Lower leg skin (tissue), 4 donors: ENCODE results near the gene TAF11L10. TPM values are rescaled to one million over a fixed set of nuclear protein-coding genes. Genes with fewer than 3 reads are reported as not detected.
"Not testable (repeated sequence)": the region's sequence is repeated elsewhere in the genome, so short reads cannot be mapped to it uniquely, and the experiment has no call there.

ENCODE experiments used
- DNase-seq, 2 donors: peaks; one replicate each; pipeline ENCODE4 v3.0.0-alpha.2; 2019; ENCODE audit warnings: low spot score in 2 of 2
- H3K4me3 ChIP-seq: fragments of 200-600 bp; sonication (generic); 2 replicates; pipeline ENCODE4 v1.5.1; 2017; ENCODE audit warnings: mild to moderate bottlenecking, low read depth; ENCODE audit not compliant: poor library complexity, severe bottlenecking
- POLR2A ChIP-seq, 2 donors: fragments of 450-650 bp; IDR thresholded peaks; one replicate each; pipeline ENCODE4 v1.6.1; 2016 to 2017; ENCODE audit warnings: antibody characterized with exemption in 2 of 2, mild to moderate bottlenecking in 1 of 2, moderate library complexity in 1 of 2
- WGBS, 2 donors: methylation state at CpG; one replicate each; pipeline ENCODE4 v1.1.5; 2018; 5-methylcytosine and 5-hydroxymethylcytosine counted together
- intact Hi-C: fragments of 100-400 bp; cut with DNase I; formaldehyde crosslinking; loops from one replicate; pipeline ENCODE4 v1.15.0; 2023; ENCODE audit warnings: low total_unique reads
- total RNA-seq, 4 donors: library from RNA; depleted of rRNA; stranded (reverse); fragments of >200 nt; gene quantifications; one replicate each; pipeline ENCODE4 v1.1.0, GENCODE V29; 2016
- TF ChIP-seq, protein P1 (sequence below), 3 donors: fragments of 450-650 bp; IDR thresholded peaks; one replicate each; pipeline ENCODE4 v1.5.1; 2016; ENCODE audit warnings: antibody characterized with exemption in 3 of 3, mild to moderate bottlenecking in 3 of 3, moderate library complexity in 2 of 3

The TAF11L10 gene
- total RNA-seq, 4 donors from 2014 or later: not detected

DNA sequence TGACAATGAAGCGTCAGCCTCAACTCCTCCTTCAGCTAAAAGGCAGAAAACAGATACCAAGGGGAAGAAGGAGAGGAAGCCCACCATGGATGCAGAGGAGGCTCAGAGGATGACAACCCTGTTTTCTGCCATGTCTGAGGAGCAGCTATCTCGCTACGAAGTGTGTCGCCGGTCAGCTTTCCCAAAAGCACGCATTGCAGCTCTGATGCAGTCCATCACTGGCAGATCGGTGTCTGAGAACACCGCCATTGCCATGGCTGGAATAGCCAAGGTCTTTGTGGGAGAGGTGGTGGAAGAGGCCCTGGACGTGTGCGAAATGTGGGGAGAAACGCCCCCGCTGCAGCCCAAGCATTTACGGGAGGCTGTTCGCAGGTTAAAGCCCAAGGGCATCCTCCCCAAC is 7.3 kb upstream of the TAF11L10 start:
- no peak for DNase-seq
- intact Hi-C loops: no loop called here
- 94 to 96% methylated on average over 14 of the region's 14 CpGs for WGBS, 2 donors
- H3K4me3 ChIP-seq: no peak overlapping the region
- TF ChIP-seq, protein P1, sequence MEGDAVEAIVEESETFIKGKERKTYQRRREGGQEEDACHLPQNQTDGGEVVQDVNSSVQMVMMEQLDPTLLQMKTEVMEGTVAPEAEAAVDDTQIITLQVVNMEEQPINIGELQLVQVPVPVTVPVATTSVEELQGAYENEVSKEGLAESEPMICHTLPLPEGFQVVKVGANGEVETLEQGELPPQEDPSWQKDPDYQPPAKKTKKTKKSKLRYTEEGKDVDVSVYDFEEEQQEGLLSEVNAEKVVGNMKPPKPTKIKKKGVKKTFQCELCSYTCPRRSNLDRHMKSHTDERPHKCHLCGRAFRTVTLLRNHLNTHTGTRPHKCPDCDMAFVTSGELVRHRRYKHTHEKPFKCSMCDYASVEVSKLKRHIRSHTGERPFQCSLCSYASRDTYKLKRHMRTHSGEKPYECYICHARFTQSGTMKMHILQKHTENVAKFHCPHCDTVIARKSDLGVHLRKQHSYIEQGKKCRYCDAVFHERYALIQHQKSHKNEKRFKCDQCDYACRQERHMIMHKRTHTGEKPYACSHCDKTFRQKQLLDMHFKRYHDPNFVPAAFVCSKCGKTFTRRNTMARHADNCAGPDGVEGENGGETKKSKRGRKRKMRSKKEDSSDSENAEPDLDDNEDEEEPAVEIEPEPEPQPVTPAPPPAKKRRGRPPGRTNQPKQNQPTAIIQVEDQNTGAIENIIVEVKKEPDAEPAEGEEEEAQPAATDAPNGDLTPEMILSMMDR (IDR thresholded peaks at IDR 0.05): no peak
- TF ChIP-seq POLR2A (IDR thresholded peaks at IDR 0.05): no peak

DNA sequence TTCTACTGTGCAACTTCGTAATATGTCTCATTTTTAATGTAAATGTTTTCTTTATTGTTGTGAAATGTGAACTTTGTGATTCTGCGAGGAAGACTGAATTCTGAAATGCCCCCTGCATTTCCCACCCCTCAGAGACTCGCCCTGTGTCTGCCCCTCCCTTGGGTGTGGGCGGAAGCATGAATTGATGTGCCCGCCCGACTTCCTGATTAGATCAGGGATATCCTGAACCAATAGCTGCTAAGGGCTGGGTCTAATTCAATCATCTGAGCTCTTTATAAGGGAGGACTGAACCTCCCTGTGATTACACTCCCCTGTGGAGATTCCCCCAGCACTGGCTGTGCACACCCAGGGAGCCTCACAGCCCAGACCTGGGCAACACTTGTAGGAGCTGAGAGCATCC is 6.3 kb upstream of the TAF11L10 start, which contains the start of gene TAF11L11:
Gene TAF11L11 (plus strand): TSS at position 304 of the 400 bp plus-strand sequence.
- H3K4me3 ChIP-seq, DNase-seq, intact Hi-C loops: not testable (repeated sequence)
- 49 to 72% methylated on average over 6 of the region's 6 CpGs for WGBS, 2 donors

DNA sequence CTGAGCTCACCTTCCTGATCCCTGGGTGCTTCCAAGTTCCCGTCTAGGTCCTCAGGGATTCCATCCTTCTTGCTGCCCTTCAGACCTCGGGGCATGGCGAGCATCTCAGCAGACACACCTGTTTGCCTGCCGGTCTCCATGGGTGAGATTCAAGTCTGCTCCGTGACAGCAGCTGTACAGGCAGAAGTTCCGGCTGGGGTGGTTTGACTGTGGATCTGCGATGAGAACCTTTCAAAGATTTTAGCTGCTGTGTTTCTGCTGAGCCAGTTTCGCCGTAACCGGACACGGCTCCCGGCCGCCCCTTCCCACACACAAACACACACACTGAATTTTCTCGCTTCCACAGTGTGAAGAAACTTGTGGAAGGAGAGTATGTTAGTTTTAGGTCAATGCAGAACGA is 3.4 kb downstream of the TAF11L10 start, which contains the start of gene TAF11L9:
Gene TAF11L9 (minus strand): TSS at position 140 of the 400 bp plus-strand sequence.
- not testable (repeated sequence) for DNase-seq

DNA sequence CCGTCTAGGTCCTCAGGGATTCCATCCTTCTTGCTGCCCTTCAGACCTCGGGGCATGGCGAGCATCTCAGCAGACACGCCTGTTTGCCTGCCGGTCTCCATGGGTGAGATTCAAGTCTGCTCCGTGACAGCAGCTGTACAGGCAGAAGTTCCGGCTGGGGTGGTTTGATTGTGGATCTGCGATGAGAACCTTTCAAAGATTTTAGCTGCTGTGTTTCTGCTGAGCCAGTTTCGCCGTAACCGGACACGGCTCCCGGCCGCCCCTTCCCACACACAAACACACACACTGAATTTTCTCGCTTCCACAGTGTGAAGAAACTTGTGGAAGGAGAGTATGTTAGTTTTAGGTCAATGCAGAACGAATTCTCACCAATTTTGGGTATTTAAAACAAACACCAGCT is 6.8 kb downstream of the TAF11L10 start, which contains the start of gene TAF11L8:
Gene TAF11L8 (minus strand): TSS at position 101 of the 400 bp plus-strand sequence.
- intact Hi-C loops, H3K4me3 ChIP-seq, DNase-seq: not testable (repeated sequence)
- WGBS, 2 donors: no CpG with 5 or more reads among the region's 16 CpGs

More for the DNA sequence above, 3.4 kb downstream of the TAF11L10 start, which contains the start of gene TAF11L9:
- intact Hi-C loops, H3K4me3 ChIP-seq: not testable (repeated sequence)
- 89 to 94% methylated on average over 13 of the region's 15 CpGs for WGBS, 2 donors

DNA sequence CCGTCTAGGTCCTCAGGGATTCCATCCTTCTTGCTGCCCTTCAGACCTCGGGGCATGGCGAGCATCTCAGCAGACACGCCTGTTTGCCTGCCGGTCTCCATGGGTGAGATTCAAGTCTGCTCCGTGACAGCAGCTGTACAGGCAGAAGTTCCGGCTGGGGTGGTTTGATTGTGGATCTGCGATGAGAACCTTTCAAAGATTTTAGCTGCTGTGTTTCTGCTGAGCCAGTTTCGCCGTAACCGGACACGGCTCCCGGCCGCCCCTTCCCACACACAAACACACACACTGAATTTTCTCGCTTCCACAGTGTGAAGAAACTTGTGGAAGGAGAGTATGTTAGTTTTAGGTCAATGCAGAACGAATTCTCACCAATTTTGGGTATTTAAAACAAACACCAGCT is 12.0 kb downstream of the TAF11L10 start, which contains the start of gene TAF11L7:
Gene TAF11L7 (minus strand): TSS at position 101 of the 400 bp plus-strand sequence.
- WGBS, 2 donors: no CpG with 5 or more reads among the region's 16 CpGs
- intact Hi-C loops, H3K4me3 ChIP-seq, DNase-seq: not testable (repeated sequence)

Other genes with a start within 250 kb of the TAF11L10 start
- not detected for gene TAF11L2, start 99.6 kb downstream of the TAF11L10 start, total RNA-seq
- not detected for gene TAF11L3, start 79.5 kb downstream of the TAF11L10 start, total RNA-seq
- not detected for gene TAF11L4, start 76.0 kb downstream of the TAF11L10 start, total RNA-seq
- gene TAF11L5, start 72.6 kb downstream of the TAF11L10 start, total RNA-seq: not detected
- not detected for gene TAF11L6, start 69.2 kb downstream of the TAF11L10 start, total RNA-seq
- not detected for gene TAF11L7, start 12.1 kb downstream of the TAF11L10 start, total RNA-seq
- gene TAF11L8, start 6.9 kb downstream of the TAF11L10 start, total RNA-seq: not detected
- gene TAF11L9, start 3.4 kb downstream of the TAF11L10 start, total RNA-seq: not detected
- under 1 TPM in 1 of 4 donors, not detected in 3; 0.19 TPM for gene TAF11L11, start 6.4 kb upstream of the TAF11L10 start, total RNA-seq
- not detected for gene TAF11L12, start 12.6 kb upstream of the TAF11L10 start, total RNA-seq
- gene TAF11L13, start 34.3 kb upstream of the TAF11L10 start, total RNA-seq: not detected
- not detected for gene TAF11L14, start 36.6 kb upstream of the TAF11L10 start, total RNA-seq